ENCODE measurements around the gene PCGF5.

The PCGF5 gene

GRCh38 chr10:91227576-91227975 lies 7.1 kb downstream of the PCGF5 start:
- peaks cover 7% of the 10 kb centered on the region for H3K27me3 Mint-ChIP-seq (ENCODE audit: low read depth, poor library complexity)
- H3K36me3 Mint-ChIP-seq (ENCODE audit: low read depth), result no peaks in the 10 kb centered on the region
- H3K4me3 Mint-ChIP-seq, result no peak overlapping the region
- no peaks in the 10 kb centered on the region for H3K9me3 Mint-ChIP-seq
- H3K27ac Mint-ChIP-seq, result no peak overlapping the region
- no peak for TF ChIP-seq CTCF (IDR thresholded peaks at IDR 0.05)
- H3K4me1 Mint-ChIP-seq, result no peaks in the 10 kb centered on the region
- DNase-seq, result no peak

- Mint-ChIP-seq H3K36me3 (ENCODE audit: low read depth) (no peaks in the 10 kb centered on the region), H3K4me1 (no peaks in the 10 kb centered on the region), H3K4me3 (no peak overlapping the region), H3K27me3 (ENCODE audit: low read depth, poor library complexity) (no peaks in the 10 kb centered on the region), H3K9me3 (no peaks in the 10 kb centered on the region), H3K27ac (no peak overlapping the region)
- no peak for TF ChIP-seq CTCF (IDR thresholded peaks at IDR 0.05)
- no peak for DNase-seq
Observed at GRCh38 chr10:91229683-91230082, 9.2 kb downstream of the PCGF5 start.

GRCh38 chr10:91238191-91238590 lies 17.7 kb downstream of the PCGF5 start:
- Mint-ChIP-seq H3K36me3 (ENCODE audit: low read depth) (no peaks in the 10 kb centered on the region), H3K27ac (no peak overlapping the region), H3K9me3 (no peaks in the 10 kb centered on the region), H3K27me3 (ENCODE audit: low read depth, poor library complexity) (no peaks in the 10 kb centered on the region), H3K4me3 (no peak overlapping the region), H3K4me1 (no peaks in the 10 kb centered on the region)
- no peak for DNase-seq
- no peak for TF ChIP-seq CTCF (IDR thresholded peaks at IDR 0.05)

- TF ChIP-seq CTCF (IDR thresholded peaks at IDR 0.05), result no peak
- Mint-ChIP-seq H3K36me3 (ENCODE audit: low read depth) (no peaks in the 10 kb centered on the region), H3K27ac (no peak overlapping the region), H3K4me1 (no peaks in the 10 kb centered on the region), H3K9me3 (no peaks in the 10 kb centered on the region), H3K27me3 (ENCODE audit: low read depth, poor library complexity) (no peaks in the 10 kb centered on the region), H3K4me3 (no peak overlapping the region)
- no peak for DNase-seq
Observed at GRCh38 chr10:91239789-91240188, 19.3 kb downstream of the PCGF5 start.

GRCh38 chr10:91242940-91243339 lies 22.5 kb downstream of the PCGF5 start:
- Mint-ChIP-seq H3K27ac (no peak overlapping the region), H3K4me3 (no peak overlapping the region), H3K4me1 (no peaks in the 10 kb centered on the region), H3K36me3 (ENCODE audit: low read depth) (no peaks in the 10 kb centered on the region), H3K9me3 (no peaks in the 10 kb centered on the region), H3K27me3 (ENCODE audit: low read depth, poor library complexity) (no peaks in the 10 kb centered on the region)
- no peak for DNase-seq
- no peak for TF ChIP-seq CTCF (IDR thresholded peaks at IDR 0.05)

GRCh38 chr10:91247360-91248111 lies 27.1 kb downstream of the PCGF5 start:
- DNase-seq, result no peak
- Mint-ChIP-seq H3K4me3 (no peak overlapping the region), H3K27ac (no peak overlapping the region), H3K9me3 (no peaks in the 10 kb centered on the region), H3K36me3 (ENCODE audit: low read depth) (no peaks in the 10 kb centered on the region), H3K4me1 (no peaks in the 10 kb centered on the region), H3K27me3 (ENCODE audit: low read depth, poor library complexity) (no peaks in the 10 kb centered on the region)
- TF ChIP-seq CTCF (IDR thresholded peaks at IDR 0.05), result no peak
